Endothelial cell (in vitro differentiated cells): ENCODE data around the gene SH3PXD2A. TPM values are rescaled to one million over a fixed set of nuclear protein-coding genes. Genes with fewer than 3 reads are reported as not detected.

Experiments
- DNase-seq: peaks from one replicate; pipeline ENCODE4 v3.0.0; 2021; ENCODE audit warnings: low spot score
- H3K27ac Mint-ChIP-seq: one replicate; pipeline ENCODE4 v1.8.0; 2021; ENCODE audit warnings: mixed read lengths, inconsistent platforms; ENCODE audit not compliant: unreplicated experiment
- H3K27me3 Mint-ChIP-seq: one replicate; pipeline ENCODE4 v1.8.0; 2021; ENCODE audit warnings: mild to moderate bottlenecking, moderate library complexity, mixed read lengths, inconsistent platforms; ENCODE audit not compliant: unreplicated experiment
- H3K36me3 Mint-ChIP-seq: one replicate; pipeline ENCODE4 v1.8.0; 2021; ENCODE audit warnings: mild to moderate bottlenecking, low read depth, mixed read lengths, inconsistent platforms; ENCODE audit not compliant: unreplicated experiment
- H3K4me1 Mint-ChIP-seq: one replicate; pipeline ENCODE4 v1.8.0; 2021; ENCODE audit warnings: mild to moderate bottlenecking, mixed read lengths, inconsistent platforms; ENCODE audit not compliant: unreplicated experiment
- H3K4me3 Mint-ChIP-seq: one replicate; pipeline ENCODE4 v1.8.0; 2021; ENCODE audit warnings: mild to moderate bottlenecking, mixed read lengths, inconsistent platforms; ENCODE audit not compliant: unreplicated experiment
- H3K9me3 Mint-ChIP-seq: one replicate; pipeline ENCODE4 v1.8.0; 2021; ENCODE audit warnings: mixed read lengths, inconsistent platforms; ENCODE audit not compliant: unreplicated experiment
- CTCF ChIP-seq: fragments of 200-600 bp; sonication (generic); IDR thresholded peaks from one replicate; pipeline ENCODE4 v1.5.0; 2021; ENCODE audit warnings: antibody characterized with exemption; ENCODE audit not compliant: unreplicated experiment
- total RNA-seq: library from RNA; stranded (reverse); fragmentation: NEBNext Ultra II Directional; extraction: Animal tissue kit (Norgen Biotek cat#: 25700); gene quantifications from one replicate; pipeline ENCODE4 v1.2.1, GENCODE V29; 2021; ENCODE audit not compliant: unreplicated experiment

The SH3PXD2A gene
- total RNA-seq, 1 donor from 2014 or later: 59.9 TPM

- Mint-ChIP-seq H3K4me1 (no peaks in the 10 kb centered on the region), H3K4me3 (no peak overlapping the region), H3K36me3 (no peaks in the 10 kb centered on the region), H3K9me3 (no peaks in the 10 kb centered on the region), H3K27me3 (peaks cover 7% of the 10 kb centered on the region), H3K27ac (no peak overlapping the region)
- no peak for DNase-seq
- TF ChIP-seq CTCF: no peak
Observed at GRCh38 chr10:103564116-103564501, 291.3 kb downstream of the SH3PXD2A start.

GRCh38 chr10:103563231-103564115, 291.9 kb downstream of the SH3PXD2A start:
- Mint-ChIP-seq H3K9me3 (no peaks in the 10 kb centered on the region), H3K4me3 (no peak overlapping the region), H3K36me3 (no peaks in the 10 kb centered on the region), H3K27me3 (peaks cover 5% of the 10 kb centered on the region), H3K27ac (no peak overlapping the region), H3K4me1 (no peaks in the 10 kb centered on the region)
- TF ChIP-seq CTCF: no peak
- no peak for DNase-seq

- DNase-seq: no peak
- Mint-ChIP-seq H3K36me3 (peaks cover 5% of the 10 kb centered on the region), H3K27me3 (peaks cover 6% of the 10 kb centered on the region), H3K4me3 (no peak overlapping the region), H3K9me3 (no peaks in the 10 kb centered on the region), H3K27ac (no peak overlapping the region), H3K4me1 (peaks cover 5% of the 10 kb centered on the region)
- no peak for TF ChIP-seq CTCF
Observed at GRCh38 chr10:103562383-103562782, 293.0 kb downstream of the SH3PXD2A start.

GRCh38 chr10:103560886-103561285, 294.5 kb downstream of the SH3PXD2A start:
- Mint-ChIP-seq H3K36me3 (peaks cover 5% of the 10 kb centered on the region), H3K9me3 (no peaks in the 10 kb centered on the region), H3K4me1 (peaks cover 5% of the 10 kb centered on the region), H3K27ac (no peak overlapping the region), H3K4me3 (no peak overlapping the region), H3K27me3 (peaks cover 5% of the 10 kb centered on the region)
- TF ChIP-seq CTCF: no peak
- no peak for DNase-seq

- Mint-ChIP-seq H3K4me1 (peaks cover 5% of the 10 kb centered on the region), H3K36me3 (peaks cover 5% of the 10 kb centered on the region), H3K9me3 (no peaks in the 10 kb centered on the region), H3K27me3 (peaks cover 5% of the 10 kb centered on the region), H3K4me3 (no peak overlapping the region), H3K27ac (no peak overlapping the region)
- no peak for DNase-seq
- no peak for TF ChIP-seq CTCF
Observed at GRCh38 chr10:103559776-103560175, 295.6 kb downstream of the SH3PXD2A start.
